Lower leg skin (tissue), 3 donors: Measurements from ENCODE around the gene THAP5.

Experiments used
- POLR2A ChIP-seq, 2 donors: fragments of 450-650 bp; IDR thresholded peaks; one replicate each; pipeline ENCODE4 v1.6.1; 2016 to 2017; ENCODE audit warnings: antibody characterized with exemption in 2 of 2, mild to moderate bottlenecking in 1 of 2, moderate library complexity in 1 of 2
- TF ChIP-seq, protein P1 (sequence below), 3 donors: fragments of 450-650 bp; IDR thresholded peaks; one replicate each; pipeline ENCODE4 v1.5.1; 2016; ENCODE audit warnings: antibody characterized with exemption in 3 of 3, mild to moderate bottlenecking in 3 of 3, moderate library complexity in 2 of 3

DNA sequence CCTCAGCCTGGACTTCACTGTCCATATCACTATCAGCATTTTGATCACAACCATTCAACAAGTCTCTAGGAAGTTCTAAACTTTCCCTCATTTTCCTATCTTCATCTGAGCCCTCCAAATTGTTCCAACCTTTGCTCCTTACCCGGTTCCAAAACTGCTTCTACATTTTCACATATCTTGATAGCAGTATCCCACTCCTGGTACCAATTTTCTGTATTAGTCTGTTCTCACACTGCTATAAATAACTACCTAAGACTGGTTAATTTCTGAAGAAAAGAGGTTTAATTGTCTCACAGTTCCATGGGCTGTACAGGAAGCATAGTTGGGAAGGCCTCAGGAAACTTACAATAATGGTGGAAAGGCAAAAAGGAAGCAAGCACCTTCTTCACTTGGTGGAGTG, 11.9 kb downstream of the THAP5 start:
- TF ChIP-seq, protein P1, sequence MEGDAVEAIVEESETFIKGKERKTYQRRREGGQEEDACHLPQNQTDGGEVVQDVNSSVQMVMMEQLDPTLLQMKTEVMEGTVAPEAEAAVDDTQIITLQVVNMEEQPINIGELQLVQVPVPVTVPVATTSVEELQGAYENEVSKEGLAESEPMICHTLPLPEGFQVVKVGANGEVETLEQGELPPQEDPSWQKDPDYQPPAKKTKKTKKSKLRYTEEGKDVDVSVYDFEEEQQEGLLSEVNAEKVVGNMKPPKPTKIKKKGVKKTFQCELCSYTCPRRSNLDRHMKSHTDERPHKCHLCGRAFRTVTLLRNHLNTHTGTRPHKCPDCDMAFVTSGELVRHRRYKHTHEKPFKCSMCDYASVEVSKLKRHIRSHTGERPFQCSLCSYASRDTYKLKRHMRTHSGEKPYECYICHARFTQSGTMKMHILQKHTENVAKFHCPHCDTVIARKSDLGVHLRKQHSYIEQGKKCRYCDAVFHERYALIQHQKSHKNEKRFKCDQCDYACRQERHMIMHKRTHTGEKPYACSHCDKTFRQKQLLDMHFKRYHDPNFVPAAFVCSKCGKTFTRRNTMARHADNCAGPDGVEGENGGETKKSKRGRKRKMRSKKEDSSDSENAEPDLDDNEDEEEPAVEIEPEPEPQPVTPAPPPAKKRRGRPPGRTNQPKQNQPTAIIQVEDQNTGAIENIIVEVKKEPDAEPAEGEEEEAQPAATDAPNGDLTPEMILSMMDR (IDR thresholded peaks at IDR 0.05) = no peak
- TF ChIP-seq POLR2A (IDR thresholded peaks at IDR 0.05) = no peak
